Type B pancreatic cell (in vitro differentiated cells): ENCODE results near the gene STUB1. TPM values are rescaled to one million over a fixed set of nuclear protein-coding genes. Genes with fewer than 3 reads are reported as not detected.

Experiments used
- DNase-seq: peaks from one replicate; pipeline ENCODE4 v3.0.0; 2021; ENCODE audit warnings: mixed read lengths; ENCODE audit not compliant: unreplicated experiment; ENCODE audit errors: extremely low spot score
- H3K27ac Mint-ChIP-seq: 2 replicates; pipeline ENCODE4 v1.8.0; 2021; ENCODE audit warnings: mild to moderate bottlenecking, mixed read lengths
- H3K27me3 Mint-ChIP-seq: 2 replicates; pipeline ENCODE4 v1.8.0; 2021; ENCODE audit warnings: mixed read lengths
- H3K36me3 Mint-ChIP-seq: 2 replicates; pipeline ENCODE4 v1.8.0; 2021; ENCODE audit warnings: mixed read lengths
- H3K4me1 Mint-ChIP-seq: one replicate; pipeline ENCODE4 v1.8.0; 2021; ENCODE audit warnings: mixed read lengths; ENCODE audit not compliant: unreplicated experiment
- H3K4me3 Mint-ChIP-seq: 2 replicates; pipeline ENCODE4 v1.8.0; 2021; ENCODE audit warnings: mild to moderate bottlenecking, mixed read lengths
- H3K9me3 Mint-ChIP-seq: 2 replicates; pipeline ENCODE4 v1.8.0; 2021; ENCODE audit warnings: mixed read lengths
- CTCF ChIP-seq: fragments of 200-600 bp; sonication (generic); conservative IDR thresholded peaks from 2 replicates; pipeline ENCODE4 v1.5.0; 2021; ENCODE audit warnings: antibody characterized with exemption, mild to moderate bottlenecking
- total RNA-seq: library from RNA; stranded (reverse); gene quantifications from 2 replicates; pipeline ENCODE4 v1.2.1, GENCODE V29; 2021; ENCODE audit warnings: low replicate concordance

Gene STUB1
- total RNA-seq, 1 donor from 2014 or later = 80.3 TPM

GRCh38 chr16:674968-675883, 5.0 kb upstream of the STUB1 start, which contains the start of gene RHBDL1:
Gene RHBDL1 (plus strand): TSS chr16:675671. CDS start chr16:675791, 120 bp downstream.
- Mint-ChIP-seq H3K27ac (peak within 1 kb of the TSS; percentile 29), H3K36me3 (no peaks in the 10 kb centered on the region), H3K9me3 (no peaks in the 10 kb centered on the region), H3K27me3 (peaks cover 5% of the 10 kb centered on the region), H3K4me3 (peak within 1 kb of the TSS; percentile 69), H3K4me1 (no peaks in the 10 kb centered on the region)
- DNase-seq = no peak
- no peak for TF ChIP-seq CTCF

DNA sequence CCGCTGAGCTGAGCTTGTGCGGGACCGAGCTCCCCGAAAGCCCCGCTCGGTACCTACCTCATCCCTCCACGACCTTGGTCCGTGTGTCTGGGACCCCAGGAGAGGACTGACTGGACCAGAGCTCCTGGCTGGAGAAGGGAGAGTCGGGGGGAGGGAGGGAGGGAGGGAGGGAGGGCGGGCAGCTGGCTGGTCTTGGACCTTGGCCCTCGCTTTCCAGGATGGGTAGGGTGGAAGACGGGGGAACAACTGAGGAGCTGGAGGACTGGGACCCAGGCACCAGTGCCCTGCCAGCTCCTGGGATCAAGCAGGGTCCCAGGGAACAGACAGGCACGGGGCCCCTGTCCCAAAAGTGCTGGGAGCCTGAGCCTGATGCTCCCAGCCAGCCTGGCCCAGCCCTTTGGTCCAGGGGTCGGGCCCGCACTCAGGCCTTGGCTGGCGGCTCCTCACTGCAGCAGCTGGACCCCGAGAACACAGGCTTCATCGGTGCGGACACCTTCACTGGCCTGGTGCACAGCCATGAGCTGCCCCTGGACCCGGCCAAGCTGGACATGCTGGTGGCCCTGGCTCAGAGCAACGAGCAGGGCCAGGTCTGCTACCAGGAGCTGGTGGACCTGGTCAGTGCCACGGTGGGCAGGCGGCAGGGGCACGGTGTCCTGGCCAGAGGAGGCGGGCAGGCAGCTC, 4.2 kb upstream of the STUB1 start:
- Mint-ChIP-seq H3K27me3 (peaks cover 5% of the 10 kb centered on the region), H3K36me3 (no peaks in the 10 kb centered on the region), H3K9me3 (no peaks in the 10 kb centered on the region), H3K4me3 (no peak overlapping the region), H3K27ac (no peak overlapping the region), H3K4me1 (no peaks in the 10 kb centered on the region)
- TF ChIP-seq CTCF = no peak
- DNase-seq = no peak

GRCh38 chr16:676565-676902, 3.7 kb upstream of the STUB1 start:
- H3K27me3 Mint-ChIP-seq = peaks cover 5% of the 10 kb centered on the region
- no peak overlapping the region for H3K4me3 Mint-ChIP-seq
- no peak for TF ChIP-seq CTCF
- DNase-seq = no peak
- H3K9me3 Mint-ChIP-seq = no peaks in the 10 kb centered on the region
- no peak overlapping the region for H3K27ac Mint-ChIP-seq
- H3K4me1 Mint-ChIP-seq = no peaks in the 10 kb centered on the region
- H3K36me3 Mint-ChIP-seq = no peaks in the 10 kb centered on the region

DNA sequence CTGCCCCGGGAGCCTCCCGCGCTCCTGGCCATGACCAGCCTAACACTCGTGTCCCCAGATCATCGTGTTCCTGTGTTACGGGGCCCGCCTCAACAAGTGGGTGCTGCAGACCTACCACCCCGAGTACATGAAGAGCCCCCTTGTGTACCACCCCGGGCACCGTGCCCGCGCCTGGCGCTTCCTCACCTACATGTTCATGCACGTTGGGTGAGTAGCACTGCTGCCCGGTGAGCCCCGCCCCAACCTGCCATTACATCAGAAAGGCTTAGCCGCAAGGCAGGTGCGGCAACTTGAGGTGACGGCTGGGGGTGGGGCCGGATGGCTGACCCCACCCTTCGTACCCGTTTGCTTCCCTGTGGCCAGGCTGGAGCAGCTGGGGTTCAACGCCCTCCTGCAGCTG, 3.3 kb upstream of the STUB1 start:
- Mint-ChIP-seq H3K27me3 (peaks cover 5% of the 10 kb centered on the region), H3K9me3 (no peaks in the 10 kb centered on the region), H3K27ac (no peak overlapping the region), H3K4me1 (no peaks in the 10 kb centered on the region), H3K4me3 (no peak overlapping the region), H3K36me3 (no peaks in the 10 kb centered on the region)
- TF ChIP-seq CTCF = no peak
- no peak for DNase-seq

- no peak overlapping the region for H3K27ac Mint-ChIP-seq
- peaks cover 2% of the 10 kb centered on the region for H3K4me1 Mint-ChIP-seq
- no peak overlapping the region for H3K4me3 Mint-ChIP-seq
- TF ChIP-seq CTCF = no peak
- H3K36me3 Mint-ChIP-seq = peaks cover 2% of the 10 kb centered on the region
- H3K27me3 Mint-ChIP-seq = peaks cover 5% of the 10 kb centered on the region
- DNase-seq = no peak
- no peaks in the 10 kb centered on the region for H3K9me3 Mint-ChIP-seq
Measured at GRCh38 chr16:677316-678190, 2.7 kb upstream of the STUB1 start.
